Peyer's patch (tissue), 4 donors: ENCODE measurements around the gene ALPL. TPM values are rescaled to one million over a fixed set of nuclear protein-coding genes. Genes with fewer than 3 reads are reported as not detected.
"Not testable (repeated sequence)": the region's sequence is repeated elsewhere in the genome, so short reads cannot be mapped to it uniquely, and the experiment has no call there.

ENCODE experiments used
- DNase-seq, 3 donors: peaks; one replicate each; pipeline ENCODE4 v3.0.0-alpha.2; 2017 to 2019
- H3K27ac ChIP-seq, 4 donors: fragments of 200-600 bp; sonication (generic); one replicate each; pipeline ENCODE4 v1.5.1; 2016 to 2019
- H3K27me3 ChIP-seq, 2 donors: fragments of 200-600 bp; sonication (generic); one replicate each; pipeline ENCODE4 v1.5.1; 2019
- H3K36me3 ChIP-seq, 3 donors: fragments of 200-600 bp; sonication (generic); one replicate each; pipeline ENCODE4 v1.5.1; 2016 to 2019
- H3K4me1 ChIP-seq, 4 donors: fragments of 200-600 bp; sonication (generic); one replicate each; pipeline ENCODE4 v1.5.1; 2016 to 2019
- H3K4me3 ChIP-seq, 4 donors: fragments of 200-600 bp; sonication (generic); 1 replicate in 3 of 4; 2 replicates in 1 of 4; pipeline ENCODE4 v1.5.1; 2016 to 2019; ENCODE audit warnings: mild to moderate bottlenecking in 1 of 4
- H3K9me3 ChIP-seq, 4 donors: fragments of 200-600 bp; sonication (generic); one replicate each; pipeline ENCODE4 v1.5.1; 2016 to 2019; ENCODE audit warnings: mild to moderate bottlenecking in 1 of 4
- CTCF ChIP-seq, 6 experiments: fragments of 450-650 bp in 4 of 6; fragments of 200-600 bp in 2 of 6; sonication (generic) in 1 of 6; IDR thresholded peaks; one replicate each; pipeline ENCODE4 v1.5.1; 2017 to 2019; ENCODE audit warnings: antibody characterized with exemption in 6 of 6, mild to moderate bottlenecking in 3 of 6, moderate library complexity in 1 of 6
- POLR2A ChIP-seq, 2 donors: fragments of 450-650 bp; IDR thresholded peaks; one replicate each; pipeline ENCODE4 v1.5.1; 2017; ENCODE audit warnings: antibody characterized with exemption in 2 of 2, mild to moderate bottlenecking in 2 of 2, moderate library complexity in 2 of 2
- total RNA-seq, 4 donors: library from RNA; depleted of rRNA; stranded (reverse); fragments of >200 nt; gene quantifications; one replicate each; pipeline ENCODE4 v1.1.0, GENCODE V29; 2016

Gene ALPL
- total RNA-seq, 4 donors from 2014 or later, result 0.70 to 10.7 (median 2.2) TPM

GRCh38 chr1:21560916-21561638 lies 51.9 kb downstream of the ALPL start:
- Histone ChIP-seq H3K36me3 (no peaks in the 10 kb centered on the region), H3K4me1 (no peaks in the 10 kb centered on the region), H3K27me3 (no peaks in the 10 kb centered on the region), H3K27ac (no peak overlapping the region), H3K4me3 (no peak overlapping the region), H3K9me3 (no peaks in the 10 kb centered on the region)
- DNase-seq, result no peak
- TF ChIP-seq CTCF (IDR thresholded peaks at IDR 0.05), result no peak
- no peak for TF ChIP-seq POLR2A (IDR thresholded peaks at IDR 0.05)

- Histone ChIP-seq H3K36me3 (no peaks in the 10 kb centered on the region), H3K9me3 (no peaks in the 10 kb centered on the region), H3K27ac (no peak overlapping the region), H3K27me3 (no peaks in the 10 kb centered on the region), H3K4me1 (no peaks in the 10 kb centered on the region), H3K4me3 (no peak overlapping the region)
- no peak for DNase-seq
- TF ChIP-seq POLR2A (IDR thresholded peaks at IDR 0.05) (no peak), CTCF (IDR thresholded peaks at IDR 0.05) (no peak)
These were observed 53.7 kb downstream of the ALPL start for GRCh38 chr1:21562896-21563295.

DNA sequence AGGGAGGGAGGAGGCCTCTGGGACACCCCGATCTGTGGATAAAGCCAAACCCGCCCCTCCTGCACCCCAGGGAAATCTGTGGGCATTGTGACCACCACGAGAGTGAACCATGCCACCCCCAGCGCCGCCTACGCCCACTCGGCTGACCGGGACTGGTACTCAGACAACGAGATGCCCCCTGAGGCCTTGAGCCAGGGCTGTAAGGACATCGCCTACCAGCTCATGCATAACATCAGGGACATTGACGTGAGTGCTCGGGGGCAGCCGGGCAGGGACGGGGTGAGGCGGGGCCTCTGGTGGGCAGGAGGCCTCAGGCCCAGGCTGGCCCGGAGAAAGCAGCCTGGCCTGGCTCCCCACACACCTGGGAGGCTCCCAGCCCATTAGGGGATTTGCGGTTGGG lies 54.7 kb downstream of the ALPL start:
- Histone ChIP-seq H3K4me3 (no peak overlapping the region), H3K4me1 (no peaks in the 10 kb centered on the region), H3K9me3 (no peaks in the 10 kb centered on the region), H3K36me3 (no peaks in the 10 kb centered on the region), H3K27ac (no peak overlapping the region), H3K27me3 (no peaks in the 10 kb centered on the region)
- TF ChIP-seq CTCF (IDR thresholded peaks at IDR 0.05), result no peak
- no peak for TF ChIP-seq POLR2A (IDR thresholded peaks at IDR 0.05)
- DNase-seq, result no peak

- Histone ChIP-seq H3K9me3 (no peaks in the 10 kb centered on the region), H3K27me3 (no peaks in the 10 kb centered on the region), H3K4me1 (no peaks in the 10 kb centered on the region)
These were observed 55.4 kb downstream of the ALPL start for GRCh38 chr1:21564521-21565095.

GRCh38 chr1:21565285-21565684 lies 56.1 kb downstream of the ALPL start:
- H3K36me3 ChIP-seq, result no peaks in the 10 kb centered on the region
- no peaks in the 10 kb centered on the region for H3K27me3 ChIP-seq
- no peak for DNase-seq
- H3K4me3 ChIP-seq, result no peak overlapping the region
- H3K4me1 ChIP-seq, result no peaks in the 10 kb centered on the region
- TF ChIP-seq POLR2A (IDR thresholded peaks at IDR 0.05) (no peak), CTCF (IDR thresholded peaks at IDR 0.05) (no peak)
- H3K9me3 ChIP-seq, result no peaks in the 10 kb centered on the region
- no peak overlapping the region for H3K27ac ChIP-seq

More at GRCh38 chr1:21564521-21565095, 55.4 kb downstream of the ALPL start:
- no peak for DNase-seq
- Histone ChIP-seq H3K4me3 (no peak overlapping the region), H3K36me3 (no peaks in the 10 kb centered on the region), H3K27ac (no peak overlapping the region)
- no peak for TF ChIP-seq CTCF (IDR thresholded peaks at IDR 0.05)
- no peak for TF ChIP-seq POLR2A (IDR thresholded peaks at IDR 0.05)

DNA sequence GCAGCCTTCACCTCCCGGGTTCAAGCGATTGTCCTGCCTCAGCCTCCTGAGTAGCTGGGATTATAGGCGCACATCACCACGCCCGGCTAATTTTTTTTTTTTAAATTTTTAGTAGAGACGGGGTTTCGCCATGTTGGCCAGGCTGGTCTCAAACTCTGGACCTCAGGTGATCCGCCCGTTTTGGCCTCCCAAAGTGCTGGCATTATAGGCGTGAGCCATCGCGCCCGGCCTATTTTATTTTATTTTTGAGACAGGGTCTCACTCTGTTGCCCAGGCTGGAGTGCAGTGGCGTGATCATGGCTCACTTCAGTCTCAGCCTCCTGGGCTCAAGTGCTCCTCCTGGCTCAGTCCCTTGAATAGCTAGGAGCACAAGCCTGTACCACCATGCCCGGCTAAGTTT lies 57.1 kb downstream of the ALPL start:
- H3K36me3 ChIP-seq, H3K4me1 ChIP-seq, H3K9me3 ChIP-seq, DNase-seq, H3K27me3 ChIP-seq, H3K4me3 ChIP-seq, H3K27ac ChIP-seq: not testable (repeated sequence)
